Lung (tissue), 12 donors: Measurements from ENCODE around the gene RPL38. TPM values are rescaled to one million over a fixed set of nuclear protein-coding genes. Genes with fewer than 3 reads are reported as not detected.

ENCODE experiments used
- ATAC-seq: fragments of 200-7000 bp; cut with Tn5 transposase; one replicate; pipeline ENCODE4 v1.9.1; 2020; ENCODE audit warnings: moderate number of reproducible peaks; ENCODE audit not compliant: insufficient read depth, low FRiP score
- DNase-seq, 3 donors: peaks; one replicate each; pipeline ENCODE4 v3.0.0-alpha.2; 2013 to 2017
- H3K27ac ChIP-seq, 2 donors: one replicate each; pipeline ENCODE4 v1.5.1; 2013; ENCODE audit warnings: mild to moderate bottlenecking in 2 of 2, moderate library complexity in 2 of 2, control low read depth in 1 of 2, inconsistent platforms in 1 of 2, low read depth in 1 of 2, low read length in 1 of 2
- H3K27me3 ChIP-seq, 3 donors: one replicate each; pipeline ENCODE4 v1.5.1; 2013; ENCODE audit warnings: low read length in 2 of 3; ENCODE audit not compliant: control insufficient read depth in 3 of 3, insufficient read depth in 3 of 3
- H3K36me3 ChIP-seq, 4 donors: one replicate each; pipeline ENCODE4 v1.5.1; 2013; ENCODE audit warnings: low read length in 4 of 4, mild to moderate bottlenecking in 1 of 4, moderate library complexity in 1 of 4; ENCODE audit not compliant: control insufficient read depth in 4 of 4, insufficient read depth in 4 of 4
- H3K4me1 ChIP-seq, 5 donors: one replicate each; pipeline ENCODE4 v1.5.1; 2013; ENCODE audit warnings: low read length in 5 of 5, mild to moderate bottlenecking in 2 of 5, moderate library complexity in 1 of 5; ENCODE audit not compliant: control insufficient read depth in 5 of 5, insufficient read depth in 5 of 5
- H3K4me3 ChIP-seq: one replicate; pipeline ENCODE4 v1.5.1; 2013; ENCODE audit warnings: mild to moderate bottlenecking, control low read depth, moderate library complexity
- H3K9ac ChIP-seq, 2 donors: one replicate each; pipeline ENCODE4 v1.5.1; 2013; ENCODE audit warnings: low read length in 2 of 2, control low read depth in 1 of 2; ENCODE audit not compliant: insufficient read depth in 1 of 2
- H3K9me3 ChIP-seq, 4 donors: one replicate each; pipeline ENCODE4 v1.5.1; 2013; ENCODE audit warnings: low read length in 3 of 4, mild to moderate bottlenecking in 1 of 4, moderate library complexity in 1 of 4; ENCODE audit not compliant: control insufficient read depth in 4 of 4, insufficient read depth in 3 of 4
- WGBS, 2 donors: extraction: QIAGEN DNeasy Blood & Tissue Kit; methylation state at CpG; one replicate each; pipeline ENCODE4 v1.1.7; 2013; 5-methylcytosine and 5-hydroxymethylcytosine counted together
- polyA plus RNA-seq, 2 donors: library from polyadenylated mRNA; stranded (reverse); fragments of 200-250 nt; gene quantifications; one replicate each; pipeline ENCODE4 v1.2.1, GENCODE V29; 2013
- total RNA-seq, 2 donors: library from RNA; depleted of rRNA in 1 of 2; stranded (reverse); fragments of >200 nt in 1 of 2; gene quantifications; one replicate each; pipeline ENCODE4 v1.2.1, GENCODE V29; 2014 to 2021
- TF ChIP-seq, protein P1 (sequence below): IDR thresholded peaks from 2 replicates; pipeline ENCODE4 v1.5.1; 2012; ENCODE audit warnings: mild to moderate bottlenecking; ENCODE audit errors: control extremely low read depth, extremely low read depth
- donor health status: control.
- donor health status: control.
- donor health status: Bipolar disorder and iron deficiency.
- donor health status: healthy.
- donor health status: DM: yes; HTN: yes; CAD: no.

The RPL38 gene
- total and polyA plus RNA-seq, 4 donors = 686 to 2,752 (median 1,090) TPM

DNA sequence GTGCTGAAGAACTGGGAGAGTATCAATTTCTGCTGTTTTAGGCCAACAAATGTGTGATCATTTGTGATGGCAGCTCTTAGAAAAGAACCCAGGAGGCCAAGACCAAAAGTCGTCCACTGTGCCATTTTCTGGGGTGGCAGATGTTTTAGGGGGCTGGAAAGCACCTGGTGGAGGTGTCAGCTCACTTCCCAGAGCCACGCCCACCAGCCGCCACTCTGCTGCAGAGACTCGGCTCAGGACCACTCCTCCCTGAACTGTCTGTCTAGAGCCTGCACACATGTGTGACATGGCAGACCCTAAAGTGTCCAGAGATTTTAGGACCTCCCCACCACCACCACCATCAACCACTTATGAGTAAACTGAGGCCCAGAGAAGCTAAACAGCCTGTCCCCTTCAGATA lies 23.9 kb upstream of the RPL38 start:
- ATAC-seq (no peak), DNase-seq (no peak)
- H3K27me3 ChIP-seq = peaks cover 0 to 14% (median 5%) of the 10 kb centered on the region in 3 donors
- H3K4me1 ChIP-seq = peaks cover 0 to 3% (median 0%) of the 10 kb centered on the region in 5 donors
- H3K9me3 ChIP-seq = peaks cover 0 to 2% (median 0%) of the 10 kb centered on the region in 4 donors
- no peak overlapping the region for H3K9ac ChIP-seq
- TF ChIP-seq, protein P1, sequence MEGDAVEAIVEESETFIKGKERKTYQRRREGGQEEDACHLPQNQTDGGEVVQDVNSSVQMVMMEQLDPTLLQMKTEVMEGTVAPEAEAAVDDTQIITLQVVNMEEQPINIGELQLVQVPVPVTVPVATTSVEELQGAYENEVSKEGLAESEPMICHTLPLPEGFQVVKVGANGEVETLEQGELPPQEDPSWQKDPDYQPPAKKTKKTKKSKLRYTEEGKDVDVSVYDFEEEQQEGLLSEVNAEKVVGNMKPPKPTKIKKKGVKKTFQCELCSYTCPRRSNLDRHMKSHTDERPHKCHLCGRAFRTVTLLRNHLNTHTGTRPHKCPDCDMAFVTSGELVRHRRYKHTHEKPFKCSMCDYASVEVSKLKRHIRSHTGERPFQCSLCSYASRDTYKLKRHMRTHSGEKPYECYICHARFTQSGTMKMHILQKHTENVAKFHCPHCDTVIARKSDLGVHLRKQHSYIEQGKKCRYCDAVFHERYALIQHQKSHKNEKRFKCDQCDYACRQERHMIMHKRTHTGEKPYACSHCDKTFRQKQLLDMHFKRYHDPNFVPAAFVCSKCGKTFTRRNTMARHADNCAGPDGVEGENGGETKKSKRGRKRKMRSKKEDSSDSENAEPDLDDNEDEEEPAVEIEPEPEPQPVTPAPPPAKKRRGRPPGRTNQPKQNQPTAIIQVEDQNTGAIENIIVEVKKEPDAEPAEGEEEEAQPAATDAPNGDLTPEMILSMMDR = no peak
- H3K27ac ChIP-seq = no peak overlapping the region
- no peak overlapping the region for H3K4me3 ChIP-seq
- H3K36me3 ChIP-seq = no peaks in the 10 kb centered on the region
- WGBS, 2 donors = 71 to 75% methylated on average over 4 of the region's 4 CpGs

DNA sequence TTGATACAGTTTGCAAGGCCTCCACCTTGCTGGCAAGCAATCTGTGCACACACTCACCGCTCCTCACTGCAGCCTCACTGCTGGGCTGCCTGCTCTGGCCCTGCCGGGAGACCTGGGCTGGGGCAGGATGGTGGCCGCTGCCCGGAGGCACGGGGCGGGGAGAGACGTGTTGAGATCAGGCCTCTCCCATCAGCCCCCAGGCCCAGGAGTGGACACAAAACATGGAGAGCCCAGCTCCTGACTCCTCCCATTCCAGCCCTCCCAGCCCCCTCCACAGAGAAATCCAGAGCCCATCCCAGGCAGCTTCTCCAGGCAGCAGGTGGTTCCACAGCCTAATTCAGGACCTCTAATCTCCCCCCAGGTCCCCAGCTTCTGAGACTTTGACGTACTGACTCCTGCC lies 23.1 kb upstream of the RPL38 start:
- H3K4me3 ChIP-seq = no peak overlapping the region

DNA sequence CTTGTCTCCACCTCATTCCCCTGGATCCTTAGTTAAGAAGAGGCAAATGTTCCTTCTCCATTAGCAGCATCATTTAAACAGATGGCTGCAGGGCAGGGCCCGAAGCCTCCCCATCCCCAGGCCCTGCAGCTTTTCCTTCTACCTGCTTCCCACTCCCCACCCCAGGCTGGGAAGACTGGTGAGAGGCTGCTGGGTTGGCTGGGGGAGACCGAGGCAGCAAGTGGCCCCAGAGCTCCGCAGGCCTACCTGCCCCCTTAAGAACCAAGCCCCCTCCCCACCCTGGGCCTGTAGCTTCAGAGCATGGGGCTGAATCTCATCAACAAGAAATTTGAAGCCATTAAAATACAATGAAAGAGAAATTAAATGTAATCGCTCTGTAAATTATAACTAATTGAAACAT lies 22.1 kb upstream of the RPL38 start:
- TF ChIP-seq, protein P1 = no peak
- 92 to 93% methylated on average over 4 of the region's 4 CpGs for WGBS, 2 donors
- DNase-seq = no peak
- no peak overlapping the region for H3K4me3 ChIP-seq
- peaks cover 0 to 2% (median 0%) of the 10 kb centered on the region in 4 donors for H3K9me3 ChIP-seq
- no peaks in the 10 kb centered on the region for H3K36me3 ChIP-seq
- H3K27me3 ChIP-seq = peaks cover 0 to 4% (median 0%) of the 10 kb centered on the region in 3 donors
- ATAC-seq = no peak
- no peak overlapping the region for H3K27ac ChIP-seq
- H3K4me1 ChIP-seq = peaks cover 0 to 2% (median 0%) of the 10 kb centered on the region in 5 donors
- H3K9ac ChIP-seq = no peak overlapping the region

More for the DNA sequence above, 23.1 kb upstream of the RPL38 start:
- Histone ChIP-seq H3K4me1 (peaks cover 0 to 3% (median 0%) of the 10 kb centered on the region in 5 donors), H3K9me3 (peaks cover 0 to 2% (median 0%) of the 10 kb centered on the region in 4 donors), H3K36me3 (no peaks in the 10 kb centered on the region), H3K9ac (no peak overlapping the region), H3K27ac (no peak overlapping the region), H3K27me3 (peaks cover 0 to 9% (median 0%) of the 10 kb centered on the region in 3 donors)
- DNase-seq (no peak), ATAC-seq (no peak)
- WGBS, 2 donors = 57 to 59% methylated on average over 8 of the region's 8 CpGs
- TF ChIP-seq, protein P1 = no peak
